GM18867 (cell line): ENCODE data around the gene DNAJB12.
A peak's percentile ranks its signal among the peaks of the same experiment; 100 is the strongest.
"Not testable (repeated sequence)": the region's sequence is repeated elsewhere in the genome, so short reads cannot be mapped to it uniquely, and the experiment has no call there.

Source experiments
- ATAC-seq: cut with Tn5 transposase; IDR thresholded peaks from one replicate; pipeline ENCODE4 v1.9.1; 2021; ENCODE audit warnings: mild to moderate bottlenecking, moderate library complexity; ENCODE audit not compliant: unreplicated experiment

The DNAJB12 gene

GRCh38 chr10:72332423-72333111 lies 22.2 kb downstream of the DNAJB12 start:
- ATAC-seq, result no peak

GRCh38 chr10:72331575-72332422 lies 22.9 kb downstream of the DNAJB12 start:
- peak; percentile 52 for ATAC-seq

DNA sequence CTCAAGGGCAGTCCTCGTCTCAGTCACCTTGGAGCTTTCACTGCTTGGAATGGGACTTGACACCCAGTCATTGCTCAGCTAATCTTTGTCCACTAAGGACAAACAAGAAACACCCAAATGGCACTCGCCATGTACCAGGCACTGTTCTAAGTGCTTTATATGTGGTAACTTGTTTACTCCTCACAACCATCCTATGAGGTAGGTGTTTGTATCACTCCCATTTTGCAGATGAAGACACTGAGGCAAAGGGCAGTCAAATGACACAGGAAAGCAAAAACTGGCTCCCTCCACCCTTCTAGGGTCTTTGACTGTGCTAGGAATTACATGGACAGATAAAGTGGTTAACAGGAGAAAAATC lies 24.7 kb downstream of the DNAJB12 start:
- no peak for ATAC-seq

DNA sequence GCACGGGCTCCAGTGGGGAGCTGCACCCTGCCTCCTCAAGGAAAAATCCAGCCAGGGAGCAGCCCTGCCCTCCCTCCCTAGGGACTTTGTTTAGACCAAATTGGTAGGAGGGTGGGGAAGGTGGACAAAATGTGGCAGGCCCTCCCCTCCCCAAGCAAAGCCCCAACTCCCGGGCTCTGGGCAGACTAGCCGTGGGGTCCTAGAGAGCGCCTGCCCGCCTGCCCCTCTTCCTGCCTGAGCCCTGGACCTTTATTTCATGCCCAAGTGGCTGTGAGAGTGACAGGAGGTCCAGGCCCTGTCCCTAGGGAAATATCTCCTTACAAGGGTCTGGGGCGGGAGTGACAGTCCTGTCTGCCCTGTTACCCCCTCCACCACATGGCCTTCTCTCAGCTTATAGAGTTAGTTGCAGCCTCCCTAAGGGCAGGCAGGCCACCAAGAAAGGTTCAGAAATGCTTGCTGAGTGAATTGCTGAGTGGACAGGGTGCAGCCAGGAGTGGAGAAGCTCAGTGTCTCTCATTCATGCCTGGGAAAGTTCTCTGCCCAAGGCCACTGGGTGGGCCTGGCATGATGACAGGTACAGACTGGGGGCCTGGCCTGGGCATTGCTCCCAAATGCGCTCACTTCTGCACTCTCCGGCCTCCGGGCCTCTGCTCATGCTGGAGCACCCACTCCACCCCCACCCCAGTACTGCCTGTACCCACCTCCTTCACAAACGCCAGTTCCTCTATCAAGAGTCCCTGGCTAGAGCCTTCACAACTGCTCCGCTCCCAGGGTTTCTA lies 25.2 kb downstream of the DNAJB12 start:
- ATAC-seq, result no peak

GRCh38 chr10:72328829-72329204 lies 25.9 kb downstream of the DNAJB12 start:
- ATAC-seq, result no peak

- no peak for ATAC-seq
These were observed 26.5 kb downstream of the DNAJB12 start for GRCh38 chr10:72328045-72328828.

DNA sequence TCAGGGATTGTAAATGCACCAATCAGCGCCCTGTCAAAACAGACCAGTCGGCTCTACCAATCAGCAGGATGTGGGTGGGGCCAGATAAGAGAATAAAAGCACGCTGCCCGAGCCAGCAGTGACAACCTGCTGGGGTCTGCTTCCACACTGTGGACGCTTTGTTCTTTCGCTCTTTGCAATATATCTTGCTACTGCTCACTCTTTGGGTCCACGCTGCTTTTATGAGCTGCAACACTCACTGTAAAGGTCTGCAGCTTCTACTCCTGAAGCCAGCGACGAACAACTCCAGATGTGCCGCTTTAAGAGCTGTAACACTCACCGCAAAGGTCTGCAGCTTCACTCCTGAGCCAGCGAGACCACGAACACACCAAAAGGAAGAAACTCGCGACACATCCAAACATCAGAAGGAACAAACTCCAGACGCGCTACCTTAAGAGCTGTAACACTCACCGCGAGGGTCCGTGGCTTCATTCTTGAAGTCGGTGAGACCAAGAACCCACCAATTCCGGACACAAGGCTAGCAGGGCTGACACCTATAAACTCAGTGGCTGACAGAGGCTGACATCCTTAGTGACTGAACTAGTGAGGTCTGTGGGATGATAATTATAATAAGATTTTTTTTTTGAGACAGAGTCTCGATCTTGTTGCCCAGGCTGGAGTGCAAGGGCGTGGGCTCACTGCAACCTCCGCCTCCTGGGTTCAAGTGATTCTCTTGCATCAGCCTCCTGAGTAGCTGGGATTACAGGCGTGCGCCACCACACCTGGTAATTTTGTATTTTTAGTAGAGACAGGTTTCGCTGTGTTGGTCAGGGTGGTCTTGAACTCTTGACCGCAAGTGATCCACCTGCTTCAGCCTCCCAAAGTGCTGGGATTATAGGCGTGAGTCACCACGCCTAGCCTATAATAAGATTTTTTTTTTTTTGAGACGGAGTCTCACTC lies 27.8 kb downstream of the DNAJB12 start:
- not testable (repeated sequence) for ATAC-seq

DNA sequence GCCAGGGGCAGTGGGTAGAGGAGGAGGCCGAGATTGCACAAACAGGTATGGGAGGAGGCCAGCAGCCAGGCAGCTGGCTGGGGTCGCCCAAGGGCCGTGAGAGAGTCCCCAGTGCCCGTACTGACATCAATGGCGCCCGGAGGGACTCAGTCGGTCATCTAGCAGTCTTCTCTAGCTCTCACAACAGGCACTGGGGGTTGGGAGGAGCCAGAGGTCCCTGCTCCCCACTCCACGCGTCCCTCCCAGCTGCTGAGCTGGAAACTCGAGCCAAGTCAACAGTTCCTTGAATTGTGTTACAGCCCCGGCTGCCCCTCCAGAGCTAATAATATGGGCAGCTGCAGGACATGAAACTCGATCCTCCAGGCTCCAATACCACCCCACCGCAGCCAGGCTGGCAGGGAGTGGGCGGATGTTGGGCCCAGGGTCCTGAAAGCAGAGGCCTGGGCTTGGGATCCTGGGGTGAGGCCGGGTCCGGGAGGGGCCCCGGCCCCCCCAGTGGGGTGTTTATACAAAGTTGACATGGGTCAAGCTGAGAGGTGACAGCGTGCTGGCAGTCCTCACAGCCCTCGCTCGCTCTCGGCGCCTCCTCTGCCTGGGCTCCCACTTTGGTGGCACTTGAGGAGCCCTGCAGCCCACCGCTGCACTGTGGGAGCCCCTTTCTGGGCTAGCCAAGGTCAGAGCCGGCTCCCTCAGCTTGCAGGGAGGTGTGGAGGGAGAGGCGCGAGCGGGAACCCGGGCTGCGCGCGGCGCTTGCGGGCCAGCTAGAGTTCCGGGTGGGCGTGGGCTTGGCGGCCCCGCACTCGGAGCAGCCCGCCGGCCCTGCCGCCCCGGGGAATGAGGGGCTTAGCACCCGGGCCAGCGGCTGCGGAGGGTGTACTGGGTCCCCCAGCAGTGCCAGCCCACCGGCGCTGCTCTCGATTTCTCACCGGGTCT lies 29.2 kb downstream of the DNAJB12 start:
- ATAC-seq, result not testable (repeated sequence)

GRCh38 chr10:72323771-72324191 lies 30.9 kb downstream of the DNAJB12 start:
- ATAC-seq, result no peak

GRCh38 chr10:72323108-72323749 lies 31.5 kb downstream of the DNAJB12 start:
- no peak for ATAC-seq

- ATAC-seq, result no peak
These were observed 32.2 kb downstream of the DNAJB12 start for GRCh38 chr10:72322280-72323058.

- ATAC-seq, result no peak
These were observed 32.8 kb downstream of the DNAJB12 start for GRCh38 chr10:72322030-72322279.

DNA sequence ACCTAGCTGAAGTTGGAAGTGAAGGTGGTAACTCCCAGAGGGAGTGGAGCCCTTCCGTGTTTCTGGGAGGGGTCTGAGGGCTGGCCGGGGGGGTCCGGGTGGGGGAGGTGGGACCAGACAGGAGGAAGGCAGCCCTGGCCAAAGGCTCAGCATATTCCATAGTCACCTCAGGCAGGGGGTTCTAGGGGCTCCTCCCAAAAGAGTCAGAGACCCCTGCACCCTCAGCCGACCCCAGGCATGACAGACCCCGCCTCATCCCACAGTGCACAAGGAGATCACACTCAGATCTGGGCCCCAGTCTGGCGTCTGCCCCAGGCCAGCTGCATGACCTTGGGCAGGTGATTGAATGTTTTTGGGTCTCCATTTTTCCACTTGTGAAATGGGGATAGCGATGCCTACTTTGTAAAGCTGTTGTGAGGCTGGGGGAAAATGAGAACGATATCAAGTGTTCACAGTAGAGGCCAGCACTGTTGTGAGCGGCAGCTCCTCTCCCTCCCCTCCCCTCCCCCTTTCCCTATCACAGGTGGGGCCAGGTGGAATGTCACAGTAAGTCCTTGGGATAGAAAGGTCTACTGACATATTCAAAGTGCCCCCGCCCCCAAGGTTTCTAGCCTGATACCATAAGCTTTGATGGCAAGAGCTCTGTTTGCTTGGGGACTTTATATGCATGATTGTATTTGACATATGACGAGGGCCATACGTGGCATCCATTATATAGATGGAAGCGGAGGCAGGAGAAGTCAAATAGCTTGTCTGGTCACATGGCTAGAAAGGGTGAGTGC lies 33.3 kb downstream of the DNAJB12 start:
- ATAC-seq, result no peak

GRCh38 chr10:72320676-72321247 lies 34.0 kb downstream of the DNAJB12 start:
- peak; percentile 51 for ATAC-seq

- peak; percentile 75 for ATAC-seq
These were observed 35.1 kb downstream of the DNAJB12 start for GRCh38 chr10:72319416-72320254.
